GM12891 (cell line): ENCODE measurements around the gene USH2A.

Experiments used
- PAX5 ChIP-seq: IDR thresholded peaks from 2 replicates; pipeline ENCODE4 v1.6.1; 2011; ENCODE audit warnings: low read length, moderate library complexity, mild to moderate bottlenecking; ENCODE audit not compliant: insufficient read depth, severe bottlenecking
- POLR2A ChIP-seq: IDR thresholded peaks from 2 replicates; pipeline ENCODE4 v1.6.1; 2011; ENCODE audit warnings: low read depth, low read length, control low read depth
- POLR2AphosphoS5 ChIP-seq: IDR thresholded peaks from 2 replicates; pipeline ENCODE4 v1.6.1; 2011; ENCODE audit warnings: low read depth, low read length, control low read depth
- POU2F2 ChIP-seq: IDR thresholded peaks from 2 replicates; pipeline ENCODE4 v1.6.1; 2011; ENCODE audit warnings: low read depth, mild to moderate bottlenecking, control low read depth, low read length, moderate library complexity
- SPI1 ChIP-seq: IDR thresholded peaks from 2 replicates; pipeline ENCODE4 v1.6.1; 2011; ENCODE audit warnings: low read depth, low read length, control low read depth
- TAF1 ChIP-seq: IDR thresholded peaks from 2 replicates; pipeline ENCODE4 v1.6.1; 2011; ENCODE audit warnings: low read depth, low read length, control low read depth

DNA sequence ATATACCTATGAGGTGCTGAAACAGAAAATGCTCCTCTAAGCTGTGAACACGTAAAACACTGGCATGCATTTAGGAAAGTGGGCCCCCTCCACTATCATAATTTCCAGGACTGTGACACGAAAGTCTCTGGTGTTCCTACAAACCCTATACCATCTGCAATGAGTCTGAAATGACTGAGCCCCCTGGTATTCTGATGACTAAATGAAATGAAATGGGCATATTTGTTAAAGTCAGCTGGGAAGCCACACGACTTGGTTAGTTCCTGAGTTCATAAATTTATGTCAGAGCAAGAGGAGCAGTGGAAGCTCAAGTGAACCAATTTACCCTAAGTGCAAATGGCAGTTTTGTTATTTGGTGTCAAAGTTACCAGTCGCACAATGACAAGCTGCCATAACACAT is 673.8 kb downstream of the USH2A start:
- TF ChIP-seq POLR2AphosphoS5 (no peak), POLR2A (no peak), SPI1 (no peak), TAF1 (no peak), PAX5 (no peak), POU2F2 (no peak)
